GM13977 (cell line): ENCODE results near the gene HTRA1.

Experiments used
- DNase-seq: peaks from one replicate; pipeline ENCODE4 v3.0.0; 2012; ENCODE audit warnings: low spot score
- CTCF ChIP-seq: IDR thresholded peaks from 2 replicates; pipeline ENCODE4 v1.5.1; 2012; ENCODE audit warnings: mild to moderate bottlenecking, control low read depth; ENCODE audit not compliant: insufficient read depth; ENCODE audit errors: extremely low read depth, missing control alignments
- in situ Hi-C: fragments of 300-500 bp; cut with MboI; formaldehyde crosslinking; loops from one replicate; pipeline ENCODE4 v1.12.0; 2022; ENCODE audit warnings: low sequenced_read_pairs, low pct_unique_long_range_greater_than_20kb, mixed read lengths, inconsistent platforms; ENCODE audit not compliant: unreplicated experiment

Gene HTRA1

DNA sequence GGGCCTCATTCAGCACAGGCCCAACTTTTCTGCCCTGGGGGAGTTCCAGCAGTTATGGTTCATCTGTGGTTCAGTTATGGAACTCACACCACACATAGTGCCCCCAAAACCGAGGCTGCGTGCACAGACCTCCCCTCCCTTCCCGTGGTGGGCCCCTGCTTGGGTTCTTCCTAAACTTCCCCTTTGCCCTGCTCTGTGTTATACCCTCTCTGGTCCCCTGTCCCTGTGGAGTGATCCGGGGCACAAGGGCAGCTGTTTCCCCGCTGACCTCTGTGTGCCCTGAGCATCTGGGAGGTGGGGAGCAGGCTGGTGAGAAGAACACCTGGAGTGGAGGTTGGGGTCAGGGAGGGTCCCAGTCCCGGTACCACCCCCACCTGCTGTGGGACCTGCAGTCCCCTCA is 39.4 kb downstream of the HTRA1 start:
- no peak for DNase-seq
- no peak for TF ChIP-seq CTCF
- in situ Hi-C loops: no loop called here

- in situ Hi-C loops: no loop called here
- TF ChIP-seq CTCF: no peak
- no peak for DNase-seq
Measured at GRCh38 chr10:122503012-122503411, 41.7 kb downstream of the HTRA1 start.

- in situ Hi-C loops: no loop called here
- no peak for DNase-seq
- TF ChIP-seq CTCF: no peak
Measured at GRCh38 chr10:122503886-122504609, 42.7 kb downstream of the HTRA1 start.

DNA sequence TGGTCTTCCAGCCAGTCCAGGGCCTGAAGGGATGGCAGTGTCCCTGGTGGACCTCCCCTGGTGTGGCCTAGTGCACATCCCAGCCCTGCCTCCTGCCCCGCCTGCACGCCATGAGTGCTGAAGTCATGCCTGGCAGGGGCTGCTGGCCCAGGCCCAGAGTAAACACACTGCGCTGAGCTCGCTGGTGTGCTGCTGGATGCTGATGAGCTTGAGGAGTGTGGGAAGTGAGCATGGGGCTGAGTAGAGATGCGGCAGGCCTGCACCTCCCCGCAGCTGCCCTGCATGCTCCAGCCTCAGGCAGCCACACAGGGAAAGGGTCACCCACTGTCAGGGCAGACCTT is 43.2 kb downstream of the HTRA1 start:
- DNase-seq: no peak
- no peak for TF ChIP-seq CTCF
- in situ Hi-C loops: no loop called here

- DNase-seq: no peak
- in situ Hi-C loops: no loop called here
- TF ChIP-seq CTCF: no peak
Measured at GRCh38 chr10:122505011-122505410, 43.7 kb downstream of the HTRA1 start.

DNA sequence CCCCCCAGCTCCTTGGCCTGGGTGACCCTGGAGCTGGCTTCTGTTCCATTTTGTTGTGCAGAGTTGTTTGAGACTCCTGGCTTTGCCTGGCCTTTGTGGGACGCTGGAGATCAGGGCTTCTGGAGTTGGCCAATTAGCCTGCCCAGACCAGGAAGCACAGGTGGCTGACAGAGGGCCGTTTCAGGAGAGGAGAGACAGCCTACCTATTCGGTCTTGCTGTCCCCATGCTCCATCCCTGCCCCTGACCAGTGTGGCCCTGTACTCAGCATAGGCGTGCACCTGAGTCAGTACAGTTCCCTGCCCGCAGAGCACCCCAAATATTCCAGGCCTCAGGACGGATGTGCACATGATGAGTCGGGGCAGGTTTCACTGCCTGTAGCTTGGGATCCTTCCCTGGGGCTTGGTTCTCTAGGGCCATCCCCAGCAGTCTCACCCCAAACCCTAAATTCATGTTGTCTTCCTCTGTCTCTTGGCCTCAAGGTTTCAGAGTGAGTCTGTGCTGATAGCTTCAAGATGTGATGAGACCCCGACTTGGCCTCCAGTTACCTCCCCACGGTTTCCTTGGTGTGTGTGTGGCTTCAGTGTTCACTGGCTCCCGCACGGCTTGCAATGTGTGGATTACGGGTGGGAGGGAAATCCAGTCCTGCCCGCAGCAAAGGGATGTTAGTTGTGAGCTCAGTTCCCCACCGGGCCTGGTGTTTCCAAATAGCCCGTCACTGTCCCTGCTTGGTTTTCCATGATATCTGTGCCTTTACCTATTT is 44.7 kb downstream of the HTRA1 start:
- in situ Hi-C loops: no loop called here
- TF ChIP-seq CTCF: no peak
- no peak for DNase-seq

DNA sequence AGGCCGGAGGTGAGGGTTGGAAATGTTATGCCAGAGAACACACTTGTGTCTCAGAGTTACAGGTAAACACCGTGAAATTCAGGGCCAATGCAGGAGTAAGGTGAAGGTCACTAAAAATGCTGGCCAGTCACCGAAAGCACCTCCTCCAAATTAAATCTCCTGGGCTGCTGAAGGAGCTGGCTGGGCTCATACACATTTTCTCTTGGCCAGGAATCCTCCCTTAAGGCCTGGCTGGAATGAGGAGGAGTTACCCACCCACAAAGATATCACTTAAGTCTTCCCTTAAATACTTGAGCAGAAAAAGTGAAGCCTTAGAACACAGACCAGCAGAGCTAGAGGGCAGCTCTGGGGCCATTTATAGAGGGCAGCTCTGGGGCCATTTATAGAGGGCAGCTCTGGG is 46.3 kb downstream of the HTRA1 start:
- TF ChIP-seq CTCF: no peak
- no peak for DNase-seq
- in situ Hi-C loops: no loop called here
